Esophagus (tissue), 2 donors: ENCODE results near the gene NFKBIZ. TPM values are rescaled to one million over a fixed set of nuclear protein-coding genes. Genes with fewer than 3 reads are reported as not detected.
A peak's percentile ranks its signal among the peaks of the same experiment; 100 is the strongest.
"Not testable (repeated sequence)": the region's sequence is repeated elsewhere in the genome, so short reads cannot be mapped to it uniquely, and the experiment has no call there.

Experiments used
- H3K27ac ChIP-seq, 2 donors: one replicate each; pipeline ENCODE4 v1.5.1; 2013; ENCODE audit warnings: low read depth in 2 of 2, mild to moderate bottlenecking in 2 of 2, inconsistent platforms in 1 of 2, low read length in 1 of 2, moderate library complexity in 1 of 2
- H3K27me3 ChIP-seq, 2 donors: one replicate each; pipeline ENCODE4 v1.6.1; 2013; ENCODE audit warnings: low read length in 2 of 2, control low read depth in 1 of 2, mild to moderate bottlenecking in 1 of 2; ENCODE audit not compliant: insufficient read depth in 2 of 2, control insufficient read depth in 1 of 2
- H3K36me3 ChIP-seq, 2 donors: one replicate each; pipeline ENCODE4 v1.6.1; 2013; ENCODE audit warnings: low read length in 1 of 2; ENCODE audit not compliant: control insufficient read depth in 2 of 2, insufficient read depth in 2 of 2
- H3K4me1 ChIP-seq, 2 donors: one replicate each; pipeline ENCODE4 v1.6.1; 2013; ENCODE audit warnings: low read length in 1 of 2; ENCODE audit not compliant: control insufficient read depth in 2 of 2, insufficient read depth in 2 of 2
- H3K4me3 ChIP-seq, 2 donors: one replicate each; pipeline ENCODE4 v1.5.1; 2013; ENCODE audit warnings: low read length in 2 of 2, mild to moderate bottlenecking in 2 of 2, low read depth in 1 of 2, moderate library complexity in 1 of 2
- H3K9me3 ChIP-seq, 2 donors: one replicate each; pipeline ENCODE4 v1.6.1; 2013; ENCODE audit warnings: mild to moderate bottlenecking in 2 of 2, low read depth in 1 of 2, low read length in 1 of 2, moderate library complexity in 1 of 2; ENCODE audit not compliant: control insufficient read depth in 2 of 2, insufficient read depth in 1 of 2
- WGBS, 2 donors: extraction: QIAGEN DNeasy Blood & Tissue Kit; methylation state at CpG; one replicate each; pipeline ENCODE4 v1.1.7; 2013; 5-methylcytosine and 5-hydroxymethylcytosine counted together
- polyA plus RNA-seq, 2 donors: library from polyadenylated mRNA; stranded (reverse); fragments of 200-250 nt; gene quantifications; one replicate each; pipeline ENCODE4 v1.2.3, GENCODE V29; 2013
- donor health status: healthy with polysubstance abuse.
- donor health status: Bipolar disorder and iron deficiency.

NFKBIZ gene
- polyA plus RNA-seq, 2 donors: 14.4 to 30.3 TPM

GRCh38 chr3:101879623-101880284 is 30.4 kb downstream of the NFKBIZ start:
- Histone ChIP-seq H3K4me1 (no peaks in the 10 kb centered on the region), H3K9me3 (no peaks in the 10 kb centered on the region), H3K4me3 (no peak overlapping the region), H3K36me3 (no peaks in the 10 kb centered on the region), H3K27me3 (no peaks in the 10 kb centered on the region), H3K27ac (no peak overlapping the region)
- 50 to 56% methylated on average over 5 of the region's 5 CpGs for WGBS, 2 donors

DNA sequence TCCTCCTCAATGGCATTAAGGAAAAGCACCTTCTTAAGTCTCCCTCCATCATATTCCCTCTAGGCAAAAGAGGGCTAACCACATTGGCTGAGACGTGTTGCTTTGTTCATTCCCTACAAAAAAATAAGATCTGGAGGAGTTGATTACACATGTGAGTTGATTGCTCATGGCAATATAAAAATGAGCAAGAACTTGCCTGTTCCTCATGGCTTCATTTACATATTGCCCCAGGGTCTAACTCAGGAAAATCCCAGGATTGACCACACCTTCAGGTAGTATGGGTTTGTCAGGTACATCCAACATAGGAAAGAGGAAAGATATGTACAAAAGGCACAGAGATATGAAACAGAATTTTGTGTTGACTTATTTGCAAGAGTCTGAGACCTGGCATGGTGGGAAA is 35.5 kb downstream of the NFKBIZ start:
- no peaks in the 10 kb centered on the region for H3K27me3 ChIP-seq
- no peaks in the 10 kb centered on the region for H3K9me3 ChIP-seq
- H3K36me3 ChIP-seq: no peaks in the 10 kb centered on the region
- H3K27ac ChIP-seq: no peak overlapping the region
- H3K4me1 ChIP-seq: peaks cover 0 to 2% of the 10 kb centered on the region in 2 donors
- WGBS, 2 donors: 47 to 76% methylated on average over 1 of the region's 1 CpG
- no peak overlapping the region for H3K4me3 ChIP-seq

GRCh38 chr3:101885584-101885983 is 36.3 kb downstream of the NFKBIZ start:
- not testable (repeated sequence) for H3K36me3 ChIP-seq, H3K9me3 ChIP-seq, H3K4me3 ChIP-seq, H3K4me1 ChIP-seq, H3K27ac ChIP-seq, H3K27me3 ChIP-seq
- WGBS, 2 donors: 90 to 93% methylated on average over 3 of the region's 3 CpGs

- H3K36me3 ChIP-seq: no peaks in the 10 kb centered on the region
- peak overlapping the region in 1 of 2 donors; percentile 14 for H3K27ac ChIP-seq
- no peak overlapping the region for H3K4me3 ChIP-seq
Observed at GRCh38 chr3:101886626-101887025, 37.3 kb downstream of the NFKBIZ start.

GRCh38 chr3:101888653-101889052 is 39.3 kb downstream of the NFKBIZ start:
- H3K4me3 ChIP-seq: no peak overlapping the region
- H3K27ac ChIP-seq: peak overlapping the region; percentile 40 to 57
- no peaks in the 10 kb centered on the region for H3K9me3 ChIP-seq
- 36 to 48% methylated on average over 3 of the region's 3 CpGs for WGBS, 2 donors
- no peaks in the 10 kb centered on the region for H3K27me3 ChIP-seq
- peaks cover 0 to 2% of the 10 kb centered on the region in 2 donors for H3K4me1 ChIP-seq
- H3K36me3 ChIP-seq: no peaks in the 10 kb centered on the region

More at GRCh38 chr3:101886626-101887025, 37.3 kb downstream of the NFKBIZ start:
- Histone ChIP-seq H3K27me3 (no peaks in the 10 kb centered on the region), H3K9me3 (no peaks in the 10 kb centered on the region), H3K4me1 (peaks cover 0 to 2% of the 10 kb centered on the region in 2 donors)
- 62 to 81% methylated on average over 3 of the region's 3 CpGs for WGBS, 2 donors

DNA sequence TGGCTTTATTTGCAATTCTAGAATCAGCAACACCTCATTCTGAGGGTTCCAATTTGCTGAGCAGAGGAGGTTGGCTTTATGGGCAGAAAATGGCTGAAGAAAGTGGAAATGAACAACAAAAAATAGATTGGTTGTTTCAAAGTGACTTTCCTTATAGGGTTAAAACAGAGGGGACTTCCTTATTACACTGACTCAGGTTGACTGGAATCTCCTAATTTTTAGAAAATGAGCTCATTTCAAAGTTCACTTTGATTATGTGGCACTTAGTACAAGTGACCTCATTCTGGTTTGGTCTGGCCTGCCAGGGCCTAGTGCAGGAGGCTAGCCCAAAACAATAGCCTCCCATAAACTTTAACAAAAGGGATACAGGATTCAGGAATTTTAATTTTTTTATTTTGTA is 41.4 kb downstream of the NFKBIZ start:
- H3K36me3 ChIP-seq: no peaks in the 10 kb centered on the region
- no peaks in the 10 kb centered on the region for H3K9me3 ChIP-seq
- H3K4me1 ChIP-seq: peaks cover 0 to 2% of the 10 kb centered on the region in 2 donors
- H3K27me3 ChIP-seq: no peaks in the 10 kb centered on the region
- no peak overlapping the region for H3K4me3 ChIP-seq
- H3K27ac ChIP-seq: no peak overlapping the region

DNA sequence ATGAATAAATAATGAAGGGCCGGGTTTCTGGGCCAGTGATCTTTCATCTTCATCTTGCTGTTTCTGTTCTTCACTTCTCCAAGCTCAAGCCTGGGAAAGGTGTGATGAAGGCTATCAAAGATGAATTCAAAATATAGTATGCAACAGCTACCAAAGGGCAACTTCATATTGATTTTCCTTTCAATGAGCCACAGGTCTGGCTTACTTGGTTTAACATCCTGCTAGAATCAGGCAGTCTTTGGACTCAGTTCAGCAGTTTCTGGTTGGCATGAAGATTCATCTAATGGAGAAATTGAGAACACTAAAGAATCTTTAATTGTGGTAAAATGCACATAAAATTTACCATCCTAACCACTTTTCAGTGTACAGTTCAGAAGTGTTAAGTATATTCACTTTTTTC is 43.3 kb downstream of the NFKBIZ start:
- no peaks in the 10 kb centered on the region for H3K4me1 ChIP-seq
- H3K27me3 ChIP-seq: no peaks in the 10 kb centered on the region
- 90 to 98% methylated on average over 1 of the region's 1 CpG for WGBS, 2 donors
- no peak overlapping the region for H3K4me3 ChIP-seq
- no peaks in the 10 kb centered on the region for H3K36me3 ChIP-seq
- no peaks in the 10 kb centered on the region for H3K9me3 ChIP-seq
- no peak overlapping the region for H3K27ac ChIP-seq

DNA sequence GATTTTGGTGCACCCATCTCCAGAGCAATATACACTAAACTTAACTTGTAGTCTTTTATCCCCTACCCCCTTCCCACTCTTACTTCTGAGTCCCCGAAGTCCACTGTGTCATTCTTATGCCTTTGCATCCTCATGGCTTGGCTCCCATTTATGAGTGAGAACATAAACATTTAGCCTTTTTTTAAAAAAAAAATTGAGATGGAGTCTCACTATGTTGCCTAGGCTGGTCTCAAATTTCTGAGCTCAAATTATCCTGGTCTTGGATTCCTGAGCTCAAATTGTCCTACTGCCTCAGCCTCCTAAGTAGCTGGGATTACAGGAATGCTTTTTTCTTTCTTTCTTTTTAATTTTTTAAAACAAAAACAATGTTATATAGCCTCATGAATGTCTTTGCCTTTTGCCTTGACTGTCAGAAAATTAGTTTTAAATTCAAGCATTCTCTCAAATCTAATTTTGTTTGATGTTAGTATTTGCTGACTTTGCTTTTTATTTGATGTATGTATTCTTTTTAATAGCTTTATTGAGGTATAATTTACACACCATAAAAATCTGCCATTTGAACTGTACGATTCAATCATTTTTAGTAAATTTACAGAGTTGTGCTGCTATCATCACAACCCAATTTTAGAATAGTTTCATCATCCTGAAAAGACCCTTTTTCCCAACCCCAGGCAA is 46.9 kb downstream of the NFKBIZ start:
- WGBS, 2 donors: 91 to 98% methylated on average over 2 of the region's 2 CpGs
- no peak overlapping the region for H3K4me3 ChIP-seq

DNA sequence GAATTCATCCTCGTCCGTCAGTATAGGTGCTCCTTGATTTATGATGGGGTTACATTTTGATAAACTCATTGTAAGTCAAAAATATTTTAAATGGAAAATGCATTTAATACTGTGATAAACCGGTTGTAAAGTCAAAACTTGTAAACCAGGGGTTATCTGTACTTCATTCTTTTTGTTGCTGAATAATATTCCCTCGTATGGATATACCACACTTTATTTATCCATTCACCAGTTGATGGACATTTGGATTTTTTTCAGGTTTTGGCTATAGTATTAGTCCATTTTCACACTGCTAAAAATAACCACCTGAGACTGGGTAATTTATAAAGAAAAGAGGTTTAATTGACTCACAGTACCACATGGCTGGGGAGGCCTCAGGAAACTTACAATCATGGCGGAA is 47.7 kb downstream of the NFKBIZ start:
- 93 to 97% methylated on average over 5 of the region's 5 CpGs for WGBS, 2 donors
- Histone ChIP-seq H3K4me3 (no peak overlapping the region), H3K4me1 (no peaks in the 10 kb centered on the region), H3K9me3 (no peaks in the 10 kb centered on the region), H3K36me3 (no peaks in the 10 kb centered on the region), H3K27me3 (no peaks in the 10 kb centered on the region), H3K27ac (no peak overlapping the region)

More for the DNA sequence above, 46.9 kb downstream of the NFKBIZ start:
- no peaks in the 10 kb centered on the region for H3K4me1 ChIP-seq
- no peaks in the 10 kb centered on the region for H3K27me3 ChIP-seq
- H3K27ac ChIP-seq: no peak overlapping the region
- H3K9me3 ChIP-seq: no peaks in the 10 kb centered on the region
- H3K36me3 ChIP-seq: no peaks in the 10 kb centered on the region

DNA sequence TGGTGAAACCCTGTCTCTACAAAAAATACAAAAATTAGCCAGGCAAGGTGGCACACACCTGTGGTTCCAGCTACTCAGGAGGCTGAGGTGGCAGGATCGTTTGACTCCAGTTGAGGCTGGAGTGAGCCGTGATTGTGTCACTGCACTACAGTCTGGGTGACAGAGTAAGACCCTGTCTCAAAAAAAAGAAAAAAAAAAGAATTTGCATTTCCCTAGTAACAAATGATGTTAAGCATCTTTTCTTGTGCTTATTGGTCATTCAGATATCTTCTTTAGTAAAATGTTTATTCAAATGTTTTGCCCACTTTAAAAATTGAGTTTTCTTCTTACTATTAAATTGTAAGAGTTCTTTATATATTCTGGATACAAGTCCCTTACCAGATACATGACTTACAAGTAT is 48.7 kb downstream of the NFKBIZ start:
- Histone ChIP-seq H3K27me3 (no peaks in the 10 kb centered on the region), H3K36me3 (no peaks in the 10 kb centered on the region), H3K9me3 (no peaks in the 10 kb centered on the region), H3K4me1 (no peaks in the 10 kb centered on the region), H3K4me3 (no peak overlapping the region), H3K27ac (no peak overlapping the region)
- 85 to 86% methylated on average over 2 of the region's 2 CpGs for WGBS, 2 donors
